Lung (tissue), 12 donors: ENCODE results near the gene HAX1. TPM values are rescaled to one million over a fixed set of nuclear protein-coding genes. Genes with fewer than 3 reads are reported as not detected.
"Not testable (repeated sequence)": the region's sequence is repeated elsewhere in the genome, so short reads cannot be mapped to it uniquely, and the experiment has no call there.

Experiments used
- ATAC-seq: fragments of 200-7000 bp; cut with Tn5 transposase; one replicate; pipeline ENCODE4 v1.9.1; 2020; ENCODE audit warnings: moderate number of reproducible peaks; ENCODE audit not compliant: insufficient read depth, low FRiP score
- DNase-seq, 3 donors: peaks; one replicate each; pipeline ENCODE4 v3.0.0-alpha.2; 2013 to 2017
- H3K27ac ChIP-seq, 2 donors: one replicate each; pipeline ENCODE4 v1.5.1; 2013; ENCODE audit warnings: mild to moderate bottlenecking in 2 of 2, moderate library complexity in 2 of 2, control low read depth in 1 of 2, inconsistent platforms in 1 of 2, low read depth in 1 of 2, low read length in 1 of 2
- H3K27me3 ChIP-seq, 3 donors: one replicate each; pipeline ENCODE4 v1.5.1; 2013; ENCODE audit warnings: low read length in 2 of 3; ENCODE audit not compliant: control insufficient read depth in 3 of 3, insufficient read depth in 3 of 3
- H3K36me3 ChIP-seq, 4 donors: one replicate each; pipeline ENCODE4 v1.5.1; 2013; ENCODE audit warnings: low read length in 4 of 4, mild to moderate bottlenecking in 1 of 4, moderate library complexity in 1 of 4; ENCODE audit not compliant: control insufficient read depth in 4 of 4, insufficient read depth in 4 of 4
- H3K4me1 ChIP-seq, 5 donors: one replicate each; pipeline ENCODE4 v1.5.1; 2013; ENCODE audit warnings: low read length in 5 of 5, mild to moderate bottlenecking in 2 of 5, moderate library complexity in 1 of 5; ENCODE audit not compliant: control insufficient read depth in 5 of 5, insufficient read depth in 5 of 5
- H3K4me3 ChIP-seq: one replicate; pipeline ENCODE4 v1.5.1; 2013; ENCODE audit warnings: mild to moderate bottlenecking, control low read depth, moderate library complexity
- H3K9ac ChIP-seq, 2 donors: one replicate each; pipeline ENCODE4 v1.5.1; 2013; ENCODE audit warnings: low read length in 2 of 2, control low read depth in 1 of 2; ENCODE audit not compliant: insufficient read depth in 1 of 2
- H3K9me3 ChIP-seq, 4 donors: one replicate each; pipeline ENCODE4 v1.5.1; 2013; ENCODE audit warnings: low read length in 3 of 4, mild to moderate bottlenecking in 1 of 4, moderate library complexity in 1 of 4; ENCODE audit not compliant: control insufficient read depth in 4 of 4, insufficient read depth in 3 of 4
- CTCF ChIP-seq: IDR thresholded peaks from 2 replicates; pipeline ENCODE4 v1.5.1; 2012; ENCODE audit warnings: mild to moderate bottlenecking; ENCODE audit errors: control extremely low read depth, extremely low read depth
- WGBS, 2 donors: extraction: QIAGEN DNeasy Blood & Tissue Kit; methylation state at CpG; one replicate each; pipeline ENCODE4 v1.1.7; 2013; 5-methylcytosine and 5-hydroxymethylcytosine counted together
- polyA plus RNA-seq, 2 donors: library from polyadenylated mRNA; stranded (reverse); fragments of 200-250 nt; gene quantifications; one replicate each; pipeline ENCODE4 v1.2.1, GENCODE V29; 2013
- total RNA-seq, 2 donors: library from RNA; depleted of rRNA in 1 of 2; stranded (reverse); fragments of >200 nt in 1 of 2; gene quantifications; one replicate each; pipeline ENCODE4 v1.2.1, GENCODE V29; 2014 to 2021
- donor health status: control.
- donor health status: control.
- donor health status: Bipolar disorder and iron deficiency.
- donor health status: healthy.
- donor health status: DM: yes; HTN: yes; CAD: no.

Gene HAX1
- total and polyA plus RNA-seq, 4 donors: 42.7 to 168 (median 89.5) TPM

- H3K27me3 ChIP-seq: no peaks in the 10 kb centered on the region
- H3K36me3 ChIP-seq: peaks cover 4 to 34% (median 24%) of the 10 kb centered on the region in 4 donors
- no peak overlapping the region for H3K4me3 ChIP-seq
- no peak overlapping the region for H3K27ac ChIP-seq
- 94 to 100% methylated on average over 2 of the region's 2 CpGs for WGBS, 2 donors
- no peak for ATAC-seq
- DNase-seq: no peak
- TF ChIP-seq CTCF: no peak
- H3K9me3 ChIP-seq: no peaks in the 10 kb centered on the region
- no peak overlapping the region for H3K9ac ChIP-seq
- H3K4me1 ChIP-seq: peaks cover 0 to 9% (median 0%) of the 10 kb centered on the region in 5 donors
Measured at GRCh38 chr1:154225370-154225769, 47.1 kb upstream of the HAX1 start.

GRCh38 chr1:154231112-154231511, 41.3 kb upstream of the HAX1 start:
- H3K4me3 ChIP-seq, H3K9me3 ChIP-seq, ATAC-seq, H3K27me3 ChIP-seq, H3K9ac ChIP-seq, H3K27ac ChIP-seq, H3K4me1 ChIP-seq, DNase-seq: not testable (repeated sequence)
- 97 to 100% methylated on average over 3 of the region's 3 CpGs for WGBS, 2 donors
- H3K36me3 ChIP-seq: peaks cover 30 to 65% (median 47%) of the 10 kb centered on the region in 4 donors

GRCh38 chr1:154233127-154233526, 39.3 kb upstream of the HAX1 start:
- not testable (repeated sequence) for H3K9me3 ChIP-seq, H3K9ac ChIP-seq, H3K4me1 ChIP-seq, H3K27me3 ChIP-seq, DNase-seq, H3K27ac ChIP-seq, H3K4me3 ChIP-seq, ATAC-seq
- peaks cover 41 to 73% (median 48%) of the 10 kb centered on the region in 4 donors for H3K36me3 ChIP-seq
- 97 to 98% methylated on average over 12 of the region's 12 CpGs for WGBS, 2 donors

GRCh38 chr1:154236855-154237254, 35.6 kb upstream of the HAX1 start:
- WGBS, 2 donors: 90% methylated on average over 4 of the region's 4 CpGs
- no peak for TF ChIP-seq CTCF
- DNase-seq (no peak), ATAC-seq (no peak)
- Histone ChIP-seq H3K27me3 (no peaks in the 10 kb centered on the region), H3K4me3 (no peak overlapping the region), H3K4me1 (no peaks in the 10 kb centered on the region), H3K9ac (no peak overlapping the region), H3K27ac (no peak overlapping the region), H3K36me3 (peaks cover 33 to 64% (median 40%) of the 10 kb centered on the region in 4 donors), H3K9me3 (no peaks in the 10 kb centered on the region)
